ENCODE data around the gene VTI1A. TPM values are rescaled to one million over a fixed set of nuclear protein-coding genes. Genes with fewer than 3 reads are reported as not detected.
A peak's percentile ranks its signal among the peaks of the same experiment; 100 is the strongest.
"Not testable (repeated sequence)": the region's sequence is repeated elsewhere in the genome, so short reads cannot be mapped to it uniquely, and the experiment has no call there.

VTI1A gene
- total RNA-seq, 2 donors from 2014 or later: 53.3 to 57.5 TPM

GRCh38 chr10:112585126-112585525 is 138.1 kb downstream of the VTI1A start:
- Histone ChIP-seq H3K27me3 (replicated peaks; ENCODE audit: insufficient read depth) (no peaks in the 10 kb centered on the region), H3K9me3 (no peaks in the 10 kb centered on the region), H3K4me3 (no peak overlapping the region), H3K36me3 (no peaks in the 10 kb centered on the region), H3K4me1 (replicated peaks) (no peaks in the 10 kb centered on the region), H3K27ac (no peak overlapping the region)
- 23% methylated on average over 4 of the region's 4 CpGs for WGBS
- TF ChIP-seq POLR2AphosphoS5 (IDR thresholded peaks at IDR 0.05) (no peak), CTCF (IDR thresholded peaks at IDR 0.05) (no peak), POLR2A (IDR thresholded peaks at IDR 0.05) (no peak)
- DNase-seq (ENCODE audit: low spot score): peak; percentile 14
- intact Hi-C loops (cut with DNase I): no loop called here

- no peaks in the 10 kb centered on the region for H3K4me1 ChIP-seq (replicated peaks)
- no peak for DNase-seq (ENCODE audit: low spot score)
- H3K4me3 ChIP-seq: no peak overlapping the region
- intact Hi-C loops (cut with DNase I): no loop called here
- no peak overlapping the region for H3K27ac ChIP-seq
- WGBS: 65% methylated on average over 5 of the region's 5 CpGs
- no peaks in the 10 kb centered on the region for H3K27me3 ChIP-seq (replicated peaks; ENCODE audit: insufficient read depth)
- TF ChIP-seq POLR2A (IDR thresholded peaks at IDR 0.05): no peak
- no peak for TF ChIP-seq POLR2AphosphoS5 (IDR thresholded peaks at IDR 0.05)
- TF ChIP-seq CTCF (IDR thresholded peaks at IDR 0.05): no peak
- no peaks in the 10 kb centered on the region for H3K36me3 ChIP-seq
- no peaks in the 10 kb centered on the region for H3K9me3 ChIP-seq
Observed at GRCh38 chr10:112585960-112586359, 138.9 kb downstream of the VTI1A start.

GRCh38 chr10:112587729-112588128 is 140.7 kb downstream of the VTI1A start:
- DNase-seq (ENCODE audit: low spot score): no peak
- Histone ChIP-seq H3K27ac (no peak overlapping the region), H3K4me3 (no peak overlapping the region), H3K9me3 (no peaks in the 10 kb centered on the region), H3K27me3 (replicated peaks; ENCODE audit: insufficient read depth) (no peaks in the 10 kb centered on the region), H3K36me3 (no peaks in the 10 kb centered on the region), H3K4me1 (replicated peaks) (no peaks in the 10 kb centered on the region)
- no peak for TF ChIP-seq CTCF (IDR thresholded peaks at IDR 0.05)
- no peak for TF ChIP-seq POLR2AphosphoS5 (IDR thresholded peaks at IDR 0.05)
- no peak for TF ChIP-seq POLR2A (IDR thresholded peaks at IDR 0.05)
- intact Hi-C loops (cut with DNase I): no loop called here

GRCh38 chr10:112588225-112588990 is 141.4 kb downstream of the VTI1A start:
- intact Hi-C loops (cut with DNase I): no loop called here
- no peak for TF ChIP-seq POLR2A (IDR thresholded peaks at IDR 0.05)
- no peak for TF ChIP-seq POLR2AphosphoS5 (IDR thresholded peaks at IDR 0.05)
- no peak for TF ChIP-seq CTCF (IDR thresholded peaks at IDR 0.05)

GRCh38 chr10:112589081-112589480 is 142.1 kb downstream of the VTI1A start:
- Histone ChIP-seq H3K36me3 (no peaks in the 10 kb centered on the region), H3K27me3 (replicated peaks; ENCODE audit: insufficient read depth) (no peaks in the 10 kb centered on the region), H3K27ac (no peak overlapping the region), H3K9me3 (no peaks in the 10 kb centered on the region), H3K4me3 (no peak overlapping the region), H3K4me1 (replicated peaks) (no peaks in the 10 kb centered on the region)
- WGBS: 94% methylated on average over 6 of the region's 6 CpGs
- no peak for TF ChIP-seq POLR2AphosphoS5 (IDR thresholded peaks at IDR 0.05)
- TF ChIP-seq CTCF (IDR thresholded peaks at IDR 0.05): no peak
- no peak for TF ChIP-seq POLR2A (IDR thresholded peaks at IDR 0.05)
- no peak for DNase-seq (ENCODE audit: low spot score)
- intact Hi-C loops (cut with DNase I): no loop called here

More at GRCh38 chr10:112588225-112588990, 141.4 kb downstream of the VTI1A start:
- H3K36me3 ChIP-seq: no peaks in the 10 kb centered on the region
- no peak overlapping the region for H3K4me3 ChIP-seq
- no peak for DNase-seq (ENCODE audit: low spot score)
- WGBS: 71% methylated on average over 5 of the region's 5 CpGs
- H3K27ac ChIP-seq: no peak overlapping the region
- H3K9me3 ChIP-seq: no peaks in the 10 kb centered on the region
- no peaks in the 10 kb centered on the region for H3K27me3 ChIP-seq (replicated peaks; ENCODE audit: insufficient read depth)
- H3K4me1 ChIP-seq (replicated peaks): no peaks in the 10 kb centered on the region

- H3K36me3 ChIP-seq; H3K27ac ChIP-seq; H3K27me3 ChIP-seq (replicated peaks; ENCODE audit: insufficient read depth); DNase-seq (ENCODE audit: low spot score); H3K4me1 ChIP-seq (replicated peaks); H3K4me3 ChIP-seq; intact Hi-C loops (cut with DNase I); H3K9me3 ChIP-seq: not testable (repeated sequence)
- WGBS: 81% methylated on average over 7 of the region's 7 CpGs
Observed at GRCh38 chr10:112590786-112591185, 143.8 kb downstream of the VTI1A start.
